DND-41 (cell line): Measurements from ENCODE around the gene NDUFA8.

Experiments
- ATAC-seq: fragments of 200-7000 bp; cut with Tn5 transposase; 3 replicates; pipeline ENCODE4 v1.9.1; 2021; ENCODE audit warnings: low read depth; ENCODE audit not compliant: insufficient read depth
- DNase-seq: peaks from one replicate; pipeline ENCODE4 v3.0.0-alpha.2; 2020
- H2AFZ ChIP-seq: 2 replicates; pipeline ENCODE4 v1.6.0; 2012; ENCODE audit warnings: low read depth, low read length
- H3K27ac ChIP-seq: 2 replicates; pipeline ENCODE4 v1.5.1; 2012; ENCODE audit warnings: low read length, inconsistent platforms
- H3K27me3 ChIP-seq: fragments of 200-600 bp; sonication (generic); 2 replicates; pipeline ENCODE4 v1.6.0; 2012; ENCODE audit warnings: low read length, mild to moderate bottlenecking, inconsistent platforms; ENCODE audit not compliant: insufficient read depth, poor library complexity
- H3K36me3 ChIP-seq: 2 replicates; pipeline ENCODE4 v1.5.1; 2012; ENCODE audit warnings: low read length, inconsistent platforms; ENCODE audit not compliant: insufficient read depth
- H3K4me1 ChIP-seq: 2 replicates; pipeline ENCODE4 v1.5.1; 2012; ENCODE audit warnings: mild to moderate bottlenecking, low read length; ENCODE audit not compliant: insufficient read depth
- H3K4me2 ChIP-seq: 2 replicates; pipeline ENCODE4 v1.6.0; 2012; ENCODE audit warnings: mild to moderate bottlenecking, moderate library complexity, low read length, inconsistent platforms; ENCODE audit not compliant: insufficient read depth
- H3K4me3 ChIP-seq, 2 experiments: fragments of 200-600 bp in 1 of 2; shearing (Covaris generic) in 1 of 2; 2 replicates each; pipeline ENCODE4 v1.5.1; 2012 to 2016; ENCODE audit warnings: inconsistent platforms in 2 of 2, low read length in 2 of 2, mild to moderate bottlenecking in 2 of 2, low read depth in 1 of 2, moderate library complexity in 1 of 2
- H3K79me2 ChIP-seq: 2 replicates; pipeline ENCODE4 v1.6.0; 2012; ENCODE audit warnings: low read length, inconsistent platforms; ENCODE audit not compliant: insufficient read depth
- H3K9ac ChIP-seq: 2 replicates; pipeline ENCODE4 v1.6.0; 2012; ENCODE audit warnings: low read depth, mild to moderate bottlenecking, inconsistent platforms, low read length, moderate library complexity
- H3K9me3 ChIP-seq: 2 replicates; pipeline ENCODE4 v1.5.1; 2012; ENCODE audit warnings: low read length, moderate library complexity, mild to moderate bottlenecking, inconsistent platforms; ENCODE audit not compliant: insufficient read depth, severe bottlenecking
- H4K20me1 ChIP-seq: 2 replicates; pipeline ENCODE4 v1.6.0; 2012; ENCODE audit warnings: low read length; ENCODE audit not compliant: insufficient read depth
- CTCF ChIP-seq: IDR thresholded peaks from 2 replicates; pipeline ENCODE4 v1.5.1; 2012; ENCODE audit warnings: borderline replicate concordance, low read length, moderate library complexity, mild to moderate bottlenecking; ENCODE audit not compliant: poor library complexity, severe bottlenecking; ENCODE audit errors: extremely low read depth
- EZH2 ChIP-seq: IDR thresholded peaks from 3 replicates; pipeline ENCODE4 v1.6.1; 2012; ENCODE audit warnings: borderline replicate concordance, low read depth, mild to moderate bottlenecking, moderate library complexity, low read length, inconsistent platforms; ENCODE audit not compliant: severe bottlenecking

The NDUFA8 gene

GRCh38 chr9:122126331-122127261 is 33.0 kb downstream of the NDUFA8 start:
- H3K27ac ChIP-seq: no peak overlapping the region
- no peaks in the 10 kb centered on the region for H3K36me3 ChIP-seq
- no peak overlapping the region for H3K4me2 ChIP-seq
- no peaks in the 10 kb centered on the region for H3K4me1 ChIP-seq
- H4K20me1 ChIP-seq: no peaks in the 10 kb centered on the region; the same call in none of the 2 replicates
- TF ChIP-seq EZH2 (no peak), CTCF (no peak)
- H3K27me3 ChIP-seq: no peaks in the 10 kb centered on the region
- no peak overlapping the region for H3K9ac ChIP-seq
- no peak for ATAC-seq
- no peaks in the 10 kb centered on the region for H3K9me3 ChIP-seq
- H3K4me3 ChIP-seq: no peak overlapping the region
- H2AFZ ChIP-seq: no peak overlapping the region
- no peaks in the 10 kb centered on the region for H3K79me2 ChIP-seq
- DNase-seq: no peak

- ATAC-seq: no peak
- Histone ChIP-seq H3K4me3 (no peak overlapping the region), H3K4me1 (no peaks in the 10 kb centered on the region), H3K79me2 (no peaks in the 10 kb centered on the region), H3K36me3 (no peaks in the 10 kb centered on the region), H3K9ac (no peak overlapping the region), H3K27me3 (no peaks in the 10 kb centered on the region), H4K20me1 (no peaks in the 10 kb centered on the region; the same call in none of the 2 replicates), H3K27ac (no peak overlapping the region), H2AFZ (no peak overlapping the region), H3K4me2 (no peak overlapping the region), H3K9me3 (no peaks in the 10 kb centered on the region)
- no peak for TF ChIP-seq CTCF
- TF ChIP-seq EZH2: no peak
- DNase-seq: no peak
Observed at GRCh38 chr9:122125509-122126330, 33.9 kb downstream of the NDUFA8 start.

- Histone ChIP-seq H3K27ac (no peak overlapping the region), H3K4me2 (no peak overlapping the region), H3K36me3 (no peaks in the 10 kb centered on the region), H2AFZ (no peak overlapping the region), H4K20me1 (no peaks in the 10 kb centered on the region; the same call in none of the 2 replicates), H3K9me3 (no peaks in the 10 kb centered on the region), H3K79me2 (no peaks in the 10 kb centered on the region), H3K4me3 (no peak overlapping the region), H3K27me3 (no peaks in the 10 kb centered on the region), H3K9ac (no peak overlapping the region), H3K4me1 (no peaks in the 10 kb centered on the region)
- TF ChIP-seq CTCF (peak; percentile 91), EZH2 (no peak)
- ATAC-seq (peak; percentile 89), DNase-seq (peak; percentile 70)
Observed at GRCh38 chr9:122125158-122125508, 34.4 kb downstream of the NDUFA8 start.
